Upper lobe of right lung (tissue), 1 donor: ENCODE measurements around the gene PLK1. TPM values are rescaled to one million over a fixed set of nuclear protein-coding genes. Genes with fewer than 3 reads are reported as not detected.
A peak's percentile ranks its signal among the peaks of the same experiment; 100 is the strongest.
"Not testable (repeated sequence)": the region's sequence is repeated elsewhere in the genome, so short reads cannot be mapped to it uniquely, and the experiment has no call there.

Experiments used
- ATAC-seq: fragments of 200-7000 bp; cut with Tn5 transposase; one replicate; pipeline ENCODE4 v1.9.1; 2020; ENCODE audit warnings: mild to moderate bottlenecking, moderate library complexity
- DNase-seq: peaks from one replicate; pipeline ENCODE4 v3.0.0-alpha.2; 2020
- H3K27ac ChIP-seq: fragments of 200-600 bp; one replicate; pipeline ENCODE4 v1.8.0; 2022
- H3K27me3 ChIP-seq: fragments of 200-600 bp; one replicate; pipeline ENCODE4 v1.8.0; 2022; ENCODE audit warnings: mild to moderate bottlenecking
- H3K36me3 ChIP-seq: fragments of 200-600 bp; one replicate; pipeline ENCODE4 v1.8.0; 2022
- H3K4me1 ChIP-seq: fragments of 200-600 bp; one replicate; pipeline ENCODE4 v1.8.0; 2022
- H3K4me3 ChIP-seq: fragments of 200-600 bp; one replicate; pipeline ENCODE4 v1.8.0; 2022; ENCODE audit warnings: mild to moderate bottlenecking
- H3K9me3 ChIP-seq: fragments of 200-600 bp; one replicate; pipeline ENCODE4 v1.8.0; 2022
- CTCF ChIP-seq: fragments of 200-600 bp; IDR thresholded peaks from one replicate; pipeline ENCODE4 v1.8.0; 2022; ENCODE audit warnings: antibody characterized with exemption
- intact Hi-C: fragments of 100-400 bp; cut with DNase I; formaldehyde crosslinking; loops from one replicate; pipeline ENCODE4 v1.11.0; 2022
- total RNA-seq: library from RNA; stranded (reverse); fragmentation: NEBNext Ultra II Directional; extraction: Animal tissue kit (Norgen Biotek cat#: 25700); gene quantifications from one replicate; pipeline ENCODE4 v1.2.1, GENCODE V29; 2021
- donor health status: DM: no; HTN: yes; CAD: no; lungs with severe emphysema.

The PLK1 gene
- total RNA-seq, 1 donor from 2014 or later = 1.8 TPM

DNA sequence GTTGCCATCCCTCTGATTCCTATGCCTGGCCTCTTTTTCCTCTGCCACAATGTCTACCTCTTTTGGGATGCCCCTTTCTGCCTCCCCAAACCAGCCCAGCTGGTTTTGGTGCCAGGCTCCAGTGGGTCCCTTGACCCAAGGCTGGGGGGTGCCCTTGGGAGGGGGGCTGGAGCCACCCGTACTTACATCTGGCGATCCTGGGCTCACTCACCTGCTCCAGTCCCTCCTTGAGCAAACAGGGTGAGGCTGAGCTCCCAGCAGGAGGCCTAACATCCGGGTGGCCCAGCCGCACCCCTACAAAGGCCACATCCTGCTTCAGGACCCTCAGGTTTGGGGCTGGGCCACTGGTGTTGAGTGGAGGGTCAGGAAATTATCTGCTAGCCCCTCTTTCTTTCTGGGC lies 33.1 kb downstream of the PLK1 start:
- H3K4me3 ChIP-seq = no peak overlapping the region
- no peaks in the 10 kb centered on the region for H3K4me1 ChIP-seq
- no peak for TF ChIP-seq CTCF
- H3K9me3 ChIP-seq = no peaks in the 10 kb centered on the region
- no peak overlapping the region for H3K27ac ChIP-seq
- no peak for ATAC-seq
- H3K27me3 ChIP-seq = peaks cover 65% of the 10 kb centered on the region
- H3K36me3 ChIP-seq = no peaks in the 10 kb centered on the region
- no peak for DNase-seq
- intact Hi-C loops = no loop called here

GRCh38 chr16:23712976-23713375 lies 34.3 kb downstream of the PLK1 start, which contains the start of gene ERN2:
Gene ERN2, minus strand, starts transcription at chr16:23713222. Its CDS starts 35 bp downstream, at chr16:23713187.
- intact Hi-C loops = no loop called here
- H3K27me3 ChIP-seq = peaks cover 65% of the 10 kb centered on the region
- ATAC-seq = peak; percentile 21
- H3K36me3 ChIP-seq = no peaks in the 10 kb centered on the region
- H3K4me3 ChIP-seq = no peak within 1 kb of the TSS
- no peaks in the 10 kb centered on the region for H3K9me3 ChIP-seq
- DNase-seq = no peak
- H3K27ac ChIP-seq = no peak within 1 kb of the TSS
- H3K4me1 ChIP-seq = no peaks in the 10 kb centered on the region
- TF ChIP-seq CTCF = no peak

DNA sequence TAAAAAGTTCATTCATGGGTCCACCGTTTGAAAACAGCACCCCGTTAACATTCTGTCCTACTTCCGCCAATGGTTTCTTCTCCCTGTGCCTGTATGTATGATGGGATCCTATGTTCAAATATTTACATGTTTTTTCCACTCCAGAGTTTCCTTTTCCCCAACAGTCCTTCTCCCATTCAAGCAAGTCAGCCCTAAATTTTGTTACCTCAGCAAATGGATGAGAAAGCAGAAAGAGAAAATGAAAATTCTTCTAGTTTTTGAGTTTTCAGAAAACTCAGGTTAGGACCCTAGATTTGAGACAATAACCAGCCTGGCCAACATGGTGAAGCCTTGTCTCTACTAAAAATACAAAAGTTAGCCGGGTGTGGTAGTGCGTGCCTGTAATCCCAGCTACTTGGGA lies 37.8 kb downstream of the PLK1 start:
- ATAC-seq (no peak), DNase-seq (no peak)
- Histone ChIP-seq H3K36me3 (no peaks in the 10 kb centered on the region), H3K4me3 (no peak overlapping the region), H3K9me3 (no peaks in the 10 kb centered on the region), H3K4me1 (no peaks in the 10 kb centered on the region), H3K27ac (no peak overlapping the region), H3K27me3 (peaks cover 50% of the 10 kb centered on the region)
- intact Hi-C loops = no loop called here
- no peak for TF ChIP-seq CTCF

- H3K36me3 ChIP-seq, intact Hi-C loops, H3K27ac ChIP-seq, ATAC-seq, H3K9me3 ChIP-seq, H3K4me1 ChIP-seq, H3K27me3 ChIP-seq, DNase-seq, H3K4me3 ChIP-seq: not testable (repeated sequence)
Measured at GRCh38 chr16:23722613-23723240, 44.0 kb downstream of the PLK1 start.

DNA sequence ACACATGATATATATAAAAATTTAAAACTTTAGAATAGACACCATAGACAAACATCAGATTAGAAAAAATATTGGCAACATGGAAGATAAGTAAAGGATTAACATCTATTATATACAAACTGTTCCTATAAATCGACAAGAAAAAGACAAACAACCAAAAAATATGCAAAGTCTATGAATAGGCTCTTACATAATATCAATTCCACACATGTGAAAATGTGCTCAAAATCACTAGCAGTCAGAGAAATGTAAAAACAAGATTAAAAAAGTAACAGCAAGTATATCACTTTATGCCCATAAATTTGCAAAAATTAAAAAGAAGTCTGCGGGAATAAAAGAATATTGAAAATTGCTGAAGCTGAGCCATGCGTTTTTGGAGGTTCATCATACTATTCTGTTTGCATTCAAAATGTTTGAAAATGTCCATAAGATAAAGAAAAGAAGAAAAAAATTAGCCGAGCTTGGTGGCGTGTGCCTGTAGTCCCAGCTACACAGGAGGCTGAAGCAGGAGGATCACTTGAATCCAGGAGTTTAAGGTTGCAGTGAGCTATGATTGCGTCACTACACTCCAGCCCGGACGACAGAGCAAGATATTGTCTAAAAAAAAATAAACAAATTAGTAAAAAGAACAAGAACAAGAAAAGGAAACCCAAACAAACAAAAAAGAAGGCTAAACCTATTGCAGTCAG lies 45.6 kb downstream of the PLK1 start:
- Histone ChIP-seq H3K27me3 (no peaks in the 10 kb centered on the region), H3K4me3 (no peak overlapping the region), H3K4me1 (no peaks in the 10 kb centered on the region), H3K27ac (no peak overlapping the region), H3K36me3 (no peaks in the 10 kb centered on the region), H3K9me3 (no peaks in the 10 kb centered on the region)
- ATAC-seq (no peak), DNase-seq (no peak)
- intact Hi-C loops = no loop called here
- TF ChIP-seq CTCF = no peak

- ATAC-seq (no peak), DNase-seq (no peak)
- Histone ChIP-seq H3K4me1 (no peaks in the 10 kb centered on the region), H3K4me3 (no peak overlapping the region), H3K27me3 (no peaks in the 10 kb centered on the region), H3K9me3 (no peaks in the 10 kb centered on the region), H3K36me3 (no peaks in the 10 kb centered on the region), H3K27ac (no peak overlapping the region)
- no peak for TF ChIP-seq CTCF
- intact Hi-C loops = no loop called here
Measured at GRCh38 chr16:23724785-23725131, 46.1 kb downstream of the PLK1 start.
